RWPE1 (cell line): Measurements from ENCODE around the gene CRACR2B.

Experiments
- CTCF ChIA-PET: fragments of 350-600 bp; sonication (Branson Sonifier 250); formaldehyde crosslinking; extraction: SDS; loops from one replicate; lab custom pipeline; 2021; lab: Yijun Ruan, JAX
- POLR2A ChIA-PET: fragments of 400-600 bp; formaldehyde crosslinking; extraction: SDS; loops from one replicate; lab custom pipeline; 2020; ENCODE audit warnings: antibody characterized with exemption; ENCODE audit not compliant: low non-redundant PET; lab: Yijun Ruan, JAX
- DNase-seq: peaks from one replicate; pipeline ENCODE4 v3.0.0; 2012; ENCODE audit warnings: low spot score
- H3K27ac ChIP-seq: fragments of 450-650 bp; 2 replicates; pipeline ENCODE4 v1.5.1; 2017
- CTCF ChIP-seq: fragments of 450-650 bp; conservative IDR thresholded peaks from 2 replicates; pipeline ENCODE4 v1.5.1; 2017; ENCODE audit warnings: low read depth, mild to moderate bottlenecking

The CRACR2B gene

DNA sequence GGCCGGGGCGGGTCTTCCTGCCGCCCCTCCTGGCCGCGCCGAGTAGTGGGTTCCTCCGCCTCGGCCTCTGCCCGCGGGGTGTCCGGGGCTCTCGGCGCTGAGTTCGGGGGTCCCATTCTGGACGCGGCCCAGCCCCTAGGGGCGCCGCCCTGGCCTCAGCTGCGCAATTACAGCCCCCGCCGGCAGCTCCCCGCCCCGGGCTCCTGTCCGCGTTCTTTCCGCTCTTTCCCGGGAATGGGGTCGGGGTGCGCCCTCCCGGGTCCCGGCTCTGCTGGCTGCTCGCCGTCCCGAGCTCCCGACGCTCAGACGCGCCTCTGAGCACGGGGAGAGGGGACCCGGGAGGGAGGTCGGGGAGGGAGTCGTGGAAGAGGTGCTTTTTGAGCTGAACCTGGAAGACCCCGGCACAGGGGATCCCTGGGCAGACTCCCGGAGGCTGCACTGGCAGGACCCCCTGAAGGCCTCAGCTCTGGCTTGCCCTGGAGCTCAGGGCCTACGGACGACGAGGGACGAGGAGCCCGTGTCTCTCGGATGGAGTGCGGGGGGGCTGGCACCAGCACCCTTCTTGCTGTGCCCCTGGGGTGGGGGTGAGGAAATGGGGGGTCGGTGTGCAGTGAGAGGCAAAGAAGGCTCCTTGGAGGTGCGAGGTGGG is 15.5 kb downstream of the CRACR2B start:
- TF ChIP-seq CTCF = no peak
- ChIA-PET POLR2A (interaction anchor here (0.5 to 1.7 kb wide), 7 partner anchors 9 to 235 kb away, joined by 3 to 7 read pairs (median 4); partner anchors contain the start of gene CD151), CTCF (interaction anchor here (0.6 kb wide), 2 partner anchors 35 to 187 kb away, joined by 3 read pairs; no protein-coding TSS in a partner anchor)
- H3K27ac ChIP-seq = peak overlapping the region; percentile 99
- no peak for DNase-seq

DNA sequence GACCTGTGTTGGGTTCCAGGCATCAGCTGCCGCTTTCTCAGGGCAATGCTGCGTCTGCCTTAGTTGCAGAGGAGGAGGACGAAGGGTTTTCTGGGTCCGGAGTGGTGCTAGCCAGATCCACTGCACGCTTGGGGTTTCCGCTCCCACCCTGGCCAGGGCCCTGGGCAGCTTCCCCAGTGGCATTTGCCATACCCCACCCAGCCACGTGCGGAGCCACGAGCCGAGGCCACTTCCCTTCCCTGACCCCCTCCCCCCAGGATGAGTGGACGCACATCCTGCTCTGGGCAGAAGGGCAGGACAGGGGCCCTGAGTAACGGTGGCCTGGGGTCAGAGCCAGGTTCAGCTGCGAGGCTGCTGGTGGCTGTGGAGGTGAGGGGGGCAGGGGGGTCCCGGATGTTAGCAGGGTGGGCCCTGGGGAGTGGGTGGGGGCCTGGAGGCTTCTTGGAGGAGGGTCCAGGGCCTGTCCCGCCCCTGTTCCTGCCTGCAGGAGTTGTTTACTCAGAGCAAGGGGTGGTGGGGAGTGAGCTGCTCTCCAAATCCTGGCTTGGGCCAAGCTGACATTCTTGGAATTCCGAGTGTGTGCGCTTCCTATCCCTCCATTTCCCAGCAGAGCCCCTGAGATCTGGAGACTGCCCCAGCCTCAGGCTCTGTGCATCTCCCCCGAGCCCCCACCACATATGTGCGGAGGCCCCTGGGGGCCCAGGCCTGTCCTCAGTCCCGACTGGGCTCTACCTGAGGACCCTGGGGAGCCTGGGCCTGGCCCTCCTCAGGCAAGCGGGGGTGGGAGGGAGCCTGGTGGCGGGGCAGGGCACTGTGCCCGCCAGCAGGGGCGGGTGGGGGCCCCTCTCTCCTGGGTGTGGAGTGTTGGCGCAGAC is 16.3 kb downstream of the CRACR2B start:
- ChIA-PET POLR2A (interaction anchor here (1.2 to 1.7 kb wide), 3 partner anchors 11 to 25 kb away, joined by 4 to 7 read pairs (median 5); partner anchors contain the start of gene CD151), CTCF (interaction anchor here (0.6 to 1.5 kb wide), 3 partner anchors 81 to 671 kb away, joined by 3 to 5 read pairs (median 4); no protein-coding TSS in a partner anchor)
- peak; percentile 86 for DNase-seq
- no peak for TF ChIP-seq CTCF
- peak overlapping the region; percentile 99 for H3K27ac ChIP-seq

DNA sequence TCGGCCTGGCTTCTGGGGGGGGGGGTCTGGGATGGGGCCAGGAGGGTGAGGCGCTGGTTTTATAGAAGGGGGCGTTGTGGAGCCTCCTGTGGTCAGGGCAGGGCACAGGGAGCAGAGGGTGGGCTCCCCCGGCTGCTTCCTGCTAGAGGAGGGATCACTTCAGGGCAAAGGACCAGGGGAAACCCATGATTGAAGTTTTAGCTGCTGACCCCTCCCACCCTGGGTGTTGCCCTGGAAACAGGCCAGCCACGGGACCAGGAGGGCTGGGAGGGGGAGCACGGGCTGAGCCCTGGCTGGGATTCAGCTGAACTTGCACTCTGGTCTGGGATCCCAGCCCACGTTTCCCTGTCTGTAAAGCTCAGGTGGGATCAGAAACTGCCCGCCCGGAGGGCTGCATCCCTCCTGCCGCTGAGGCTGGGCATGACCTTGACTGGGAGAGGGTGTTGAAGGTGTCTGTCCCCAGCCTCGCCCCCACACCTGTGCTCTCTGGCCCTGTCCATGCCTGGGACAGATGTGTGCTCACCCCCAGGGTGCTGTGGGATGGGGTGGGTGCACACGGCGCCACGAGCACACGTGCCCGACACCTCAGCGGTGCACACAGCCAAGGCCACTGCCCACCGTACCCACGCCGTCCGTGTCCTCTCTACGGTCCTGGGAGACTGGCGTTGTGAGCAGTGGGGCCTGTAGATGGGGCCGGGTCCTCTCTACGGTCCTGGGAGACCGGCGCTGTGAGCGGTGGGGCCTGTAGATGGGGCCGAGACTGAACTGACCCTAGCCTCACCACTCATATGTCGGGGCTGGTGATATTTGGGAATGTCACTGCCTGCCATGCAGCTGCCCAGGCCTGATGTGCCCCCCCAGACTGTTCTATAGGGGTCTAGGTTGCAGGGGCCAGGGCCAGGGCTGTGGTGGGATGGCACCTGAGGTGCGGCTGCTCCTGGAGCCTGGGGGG is 17.2 kb downstream of the CRACR2B start:
- peak; percentile 75 for DNase-seq
- no peak for TF ChIP-seq CTCF
- CTCF ChIA-PET = interaction anchor here (0.6 to 1.5 kb wide), 4 partner anchors 80 to 670 kb away, joined by 3 to 5 read pairs (median 4); no protein-coding TSS in a partner anchor
- peak overlapping the region; percentile 99 for H3K27ac ChIP-seq
- POLR2A ChIA-PET = interaction anchor here (1.3 kb wide), 1 partner anchor 26 kb away, joined by 4 read pairs; no protein-coding TSS in a partner anchor

DNA sequence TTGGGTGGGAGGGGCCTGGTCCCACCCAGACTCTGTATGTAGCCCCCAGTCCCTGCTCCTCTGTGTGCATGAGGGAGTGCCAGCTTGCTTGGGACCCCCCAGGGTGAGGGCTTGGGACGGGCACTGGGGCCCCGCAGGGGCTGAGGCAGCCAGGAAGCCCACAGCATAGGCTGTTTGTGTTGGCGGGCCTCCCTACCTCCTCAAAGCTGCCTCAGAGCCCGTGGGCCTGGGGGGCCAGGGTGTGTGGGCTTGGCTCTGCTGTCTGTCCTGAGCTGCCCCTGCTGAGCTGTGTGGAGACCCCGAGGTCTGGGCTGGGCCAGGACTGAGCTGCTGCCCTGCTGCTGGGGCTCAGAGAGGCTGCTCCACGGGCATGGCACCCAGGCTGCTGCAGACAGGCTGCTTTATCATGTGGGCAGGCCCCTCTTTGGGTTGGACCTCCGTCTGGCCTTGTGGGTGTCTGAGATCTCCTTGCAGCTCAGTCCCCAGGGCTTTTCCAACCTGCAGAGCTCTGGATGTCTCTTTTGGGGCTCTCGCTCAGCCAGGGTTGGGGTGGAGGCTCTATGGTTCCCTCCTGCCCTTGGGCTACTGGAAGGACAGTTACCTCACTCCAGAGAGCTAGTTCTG is 18.3 kb downstream of the CRACR2B start:
- ChIA-PET POLR2A (interaction anchor here (0.5 to 0.6 kb wide), 2 partner anchors 142 to 597 kb away, joined by 3 read pairs; no protein-coding TSS in a partner anchor), CTCF (interaction anchor here (0.6 kb wide), 1 partner anchor 281 kb away, joined by 3 read pairs; no protein-coding TSS in a partner anchor)
- no peak for TF ChIP-seq CTCF
- no peak for DNase-seq
- peak overlapping the region; percentile 99 for H3K27ac ChIP-seq

GRCh38 chr11:846496-847098 is 18.9 kb downstream of the CRACR2B start:
- no peak for TF ChIP-seq CTCF
- peak overlapping the region; percentile 99 for H3K27ac ChIP-seq
- DNase-seq = no peak
- ChIA-PET CTCF (interaction anchor here (0.6 kb wide), 1 partner anchor 281 kb away, joined by 3 read pairs; no protein-coding TSS in a partner anchor), POLR2A (interaction anchor here (0.6 kb wide), 1 partner anchor 596 kb away, joined by 3 read pairs; no protein-coding TSS in a partner anchor)
